Skeletal muscle satellite cell (primary cell): Measurements from ENCODE around the gene LHX3. TPM values are rescaled to one million over a fixed set of nuclear protein-coding genes. Genes with fewer than 3 reads are reported as not detected.

ENCODE experiments used
- H3K27me3 ChIP-seq: 2 replicates; pipeline ENCODE4 v1.7.0; 2013; ENCODE audit warnings: low read length; ENCODE audit not compliant: control insufficient read depth, insufficient read depth
- H3K36me3 ChIP-seq: 2 replicates; pipeline ENCODE4 v1.7.0; 2013; ENCODE audit warnings: mild to moderate bottlenecking, control low read depth, low read length; ENCODE audit not compliant: insufficient read depth
- H3K4me1 ChIP-seq: 2 replicates; pipeline ENCODE4 v1.7.0; 2013; ENCODE audit warnings: low read length; ENCODE audit not compliant: control insufficient read depth, insufficient read depth
- H3K4me2 ChIP-seq: 2 replicates; pipeline ENCODE4 v1.7.0; 2013; ENCODE audit warnings: mild to moderate bottlenecking, low read length
- H3K4me3 ChIP-seq: 2 replicates; pipeline ENCODE4 v1.7.0; 2013; ENCODE audit warnings: low read length
- H3K9ac ChIP-seq: 2 replicates; pipeline ENCODE4 v1.7.0; 2013; ENCODE audit warnings: mild to moderate bottlenecking, low read depth, low read length, moderate library complexity
- H3K9me3 ChIP-seq: replicated peaks from 2 replicates; pipeline ENCODE4 v1.7.0; 2013; ENCODE audit warnings: mild to moderate bottlenecking, control low read depth, low read length
- total RNA-seq: library from RNA; depleted of rRNA; stranded (reverse); fragments of >200 nt; gene quantifications from 2 replicates; pipeline ENCODE4 v1.2.3, GENCODE V29; 2012; rRNA removed

LHX3 gene
- total RNA-seq: not detected in 2 replicates

- H3K9me3 ChIP-seq: no peaks in the 10 kb centered on the region
- no peak within 1 kb of the TSS for H3K9ac ChIP-seq
- H3K4me2 ChIP-seq: no peak within 1 kb of the TSS
- H3K27me3 ChIP-seq: peaks cover 50% of the 10 kb centered on the region
- no peaks in the 10 kb centered on the region for H3K4me1 ChIP-seq
- H3K36me3 ChIP-seq: peaks cover 5% of the 10 kb centered on the region
- no peak within 1 kb of the TSS for H3K4me3 ChIP-seq
Measured at GRCh38 chr9:136204838-136205706, at the start of gene LHX3. LHX3 (minus strand) TSS chr9:136205128; CDS start chr9:136205012, 116 bp downstream.

GRCh38 chr9:136253246-136254130 is 48.6 kb upstream of the LHX3 start:
- H3K4me1 ChIP-seq: peaks cover 21% of the 10 kb centered on the region
- H3K9ac ChIP-seq: no peak overlapping the region
- H3K27me3 ChIP-seq: peaks cover 27% of the 10 kb centered on the region
- no peak overlapping the region for H3K4me3 ChIP-seq
- no peak overlapping the region for H3K4me2 ChIP-seq
- no peaks in the 10 kb centered on the region for H3K9me3 ChIP-seq
- no peaks in the 10 kb centered on the region for H3K36me3 ChIP-seq

GRCh38 chr9:136252846-136253245 is 47.9 kb upstream of the LHX3 start:
- no peak overlapping the region for H3K9ac ChIP-seq
- H3K27me3 ChIP-seq: peaks cover 28% of the 10 kb centered on the region

DNA sequence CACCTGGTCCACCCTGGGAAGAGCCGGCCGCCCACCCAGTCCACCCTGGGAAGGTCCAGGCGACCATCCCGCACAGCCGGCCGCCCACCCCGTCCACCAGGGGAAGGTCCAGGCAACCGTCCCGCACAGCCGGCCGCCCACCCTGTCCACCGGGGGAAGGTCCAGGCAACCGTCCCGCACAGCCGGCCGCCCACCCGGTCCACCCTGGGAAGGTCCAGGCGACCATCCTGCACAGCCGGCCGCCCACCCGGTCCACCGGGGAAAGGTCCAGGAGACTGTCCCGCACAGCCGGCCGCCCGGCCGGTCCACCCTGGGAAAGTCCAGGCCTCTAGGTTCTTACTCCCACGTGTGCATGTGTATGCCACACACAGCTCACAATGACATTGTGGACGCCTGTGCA is 47.4 kb upstream of the LHX3 start:
- Histone ChIP-seq H3K9me3 (no peaks in the 10 kb centered on the region), H3K4me2 (no peak overlapping the region), H3K9ac (no peak overlapping the region), H3K4me3 (no peak overlapping the region), H3K36me3 (no peaks in the 10 kb centered on the region), H3K4me1 (peaks cover 21% of the 10 kb centered on the region), H3K27me3 (peaks cover 32% of the 10 kb centered on the region)

More at GRCh38 chr9:136252846-136253245, 47.9 kb upstream of the LHX3 start:
- no peaks in the 10 kb centered on the region for H3K36me3 ChIP-seq
- H3K4me3 ChIP-seq: no peak overlapping the region
- H3K4me1 ChIP-seq: peaks cover 21% of the 10 kb centered on the region
- no peak overlapping the region for H3K4me2 ChIP-seq
- H3K9me3 ChIP-seq: no peaks in the 10 kb centered on the region

- Histone ChIP-seq H3K27me3 (peaks cover 32% of the 10 kb centered on the region), H3K36me3 (no peaks in the 10 kb centered on the region), H3K4me2 (no peak overlapping the region), H3K4me3 (no peak overlapping the region), H3K4me1 (peaks cover 21% of the 10 kb centered on the region), H3K9ac (no peak overlapping the region), H3K9me3 (no peaks in the 10 kb centered on the region)
Measured at GRCh38 chr9:136251264-136252115, 46.6 kb upstream of the LHX3 start.

DNA sequence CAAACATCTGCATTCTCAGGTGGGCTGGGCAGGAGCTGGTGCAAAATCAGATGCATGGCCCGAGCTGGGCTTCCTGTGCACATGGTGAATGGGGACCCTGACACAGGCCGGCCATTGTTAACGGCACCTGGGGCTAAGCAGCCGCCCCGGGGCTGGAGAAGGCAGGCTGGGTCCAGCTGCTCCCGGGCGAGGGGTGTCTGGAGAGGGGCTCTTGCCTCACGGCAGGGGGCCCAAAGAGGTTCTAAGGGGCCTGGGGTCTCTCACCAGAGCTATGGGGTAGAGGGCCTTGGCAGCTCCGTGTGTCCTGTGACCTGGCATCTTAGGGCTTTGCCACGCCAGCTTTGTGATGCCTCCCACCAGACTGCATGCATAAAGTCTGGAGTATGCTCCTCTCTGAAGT is 45.7 kb upstream of the LHX3 start:
- no peak overlapping the region for H3K4me2 ChIP-seq
- H3K36me3 ChIP-seq: no peaks in the 10 kb centered on the region
- H3K9ac ChIP-seq: no peak overlapping the region
- peaks cover 32% of the 10 kb centered on the region for H3K27me3 ChIP-seq
- H3K4me3 ChIP-seq: no peak overlapping the region
- peaks cover 15% of the 10 kb centered on the region for H3K4me1 ChIP-seq
- H3K9me3 ChIP-seq: no peaks in the 10 kb centered on the region

DNA sequence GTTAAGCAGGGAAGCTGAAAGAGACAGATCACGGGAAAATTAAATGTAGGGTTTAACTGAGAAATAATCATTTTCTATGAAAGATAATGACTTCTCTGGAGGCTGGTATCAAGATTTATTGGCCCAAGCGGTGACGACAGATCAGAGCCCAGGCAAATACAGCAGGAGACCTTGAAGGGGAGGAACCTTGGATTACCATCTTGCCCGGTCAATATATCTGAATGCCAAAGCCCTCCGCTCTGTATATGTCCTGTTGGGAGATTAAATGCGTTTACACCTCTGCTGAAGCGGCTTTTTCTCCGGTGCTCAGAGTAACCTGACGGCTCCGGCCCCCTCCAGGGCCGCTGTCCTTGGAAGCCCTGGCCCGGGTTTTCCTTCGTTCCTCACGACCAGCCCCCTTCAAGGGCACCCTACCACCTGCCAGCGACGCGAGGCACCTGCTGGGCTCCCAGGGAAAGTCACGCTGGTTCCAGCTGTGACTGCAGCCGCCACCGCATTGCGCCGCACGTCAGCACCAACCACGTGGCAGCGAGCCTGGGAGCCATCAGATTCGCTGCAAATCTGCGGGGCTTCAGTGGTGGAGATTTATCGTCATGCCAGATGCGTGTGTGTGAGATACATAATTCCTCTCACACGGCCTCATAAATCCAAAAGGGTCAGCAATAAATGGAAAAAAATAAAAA is 45.1 kb upstream of the LHX3 start:
- Histone ChIP-seq H3K9me3 (no peaks in the 10 kb centered on the region), H3K4me2 (no peak overlapping the region), H3K4me3 (no peak overlapping the region), H3K9ac (no peak overlapping the region), H3K36me3 (no peaks in the 10 kb centered on the region), H3K4me1 (peaks cover 9% of the 10 kb centered on the region), H3K27me3 (peaks cover 32% of the 10 kb centered on the region)

DNA sequence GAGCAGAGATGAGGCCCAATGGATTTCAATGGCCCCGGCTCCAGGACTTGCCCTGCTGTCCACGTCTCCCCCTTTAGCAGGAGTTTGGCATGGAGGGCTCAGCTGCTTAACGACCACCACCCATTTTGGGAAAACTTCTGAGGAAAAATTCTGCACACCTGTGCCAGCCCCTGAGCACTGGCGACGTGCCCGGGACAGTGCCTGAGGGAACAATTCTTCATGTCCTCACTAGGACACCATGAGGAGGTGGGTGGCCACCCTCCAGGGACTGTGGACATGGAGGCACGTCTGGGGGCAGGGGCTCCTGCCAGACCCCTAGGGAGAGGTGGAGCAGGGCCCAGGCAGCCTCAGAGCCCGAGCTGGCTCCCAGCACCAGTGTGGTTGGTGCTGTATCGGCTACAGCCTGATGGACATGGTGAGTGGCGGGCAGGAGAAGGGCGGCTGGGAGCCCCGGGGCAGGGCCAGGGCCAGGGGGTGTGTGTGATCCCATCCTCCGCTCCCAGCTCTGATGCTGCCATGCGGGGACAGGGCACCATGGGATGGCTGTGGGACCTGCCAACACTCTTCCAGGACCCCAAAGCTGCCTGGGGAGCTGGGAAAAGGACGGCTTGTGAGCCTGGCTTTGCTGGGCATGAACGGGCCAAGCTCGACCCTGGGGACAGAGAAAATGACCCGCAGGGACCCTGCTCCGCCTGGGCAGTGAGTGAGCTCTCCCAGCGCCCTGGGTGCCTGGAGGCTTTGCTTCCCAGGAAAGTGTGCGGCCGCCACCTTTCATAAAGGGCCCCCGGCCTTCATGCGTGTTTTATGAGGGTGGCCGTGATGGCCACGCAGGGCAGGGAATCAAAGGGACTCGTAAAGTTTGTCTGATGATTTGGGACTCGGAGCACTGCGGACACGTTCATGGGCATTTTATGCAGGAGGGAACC is 44.3 kb upstream of the LHX3 start:
- no peak overlapping the region for H3K4me2 ChIP-seq
- no peaks in the 10 kb centered on the region for H3K36me3 ChIP-seq
- no peak overlapping the region for H3K4me3 ChIP-seq
- no peaks in the 10 kb centered on the region for H3K9me3 ChIP-seq
- H3K27me3 ChIP-seq: peaks cover 32% of the 10 kb centered on the region
- H3K9ac ChIP-seq: no peak overlapping the region
- peaks cover 9% of the 10 kb centered on the region for H3K4me1 ChIP-seq

DNA sequence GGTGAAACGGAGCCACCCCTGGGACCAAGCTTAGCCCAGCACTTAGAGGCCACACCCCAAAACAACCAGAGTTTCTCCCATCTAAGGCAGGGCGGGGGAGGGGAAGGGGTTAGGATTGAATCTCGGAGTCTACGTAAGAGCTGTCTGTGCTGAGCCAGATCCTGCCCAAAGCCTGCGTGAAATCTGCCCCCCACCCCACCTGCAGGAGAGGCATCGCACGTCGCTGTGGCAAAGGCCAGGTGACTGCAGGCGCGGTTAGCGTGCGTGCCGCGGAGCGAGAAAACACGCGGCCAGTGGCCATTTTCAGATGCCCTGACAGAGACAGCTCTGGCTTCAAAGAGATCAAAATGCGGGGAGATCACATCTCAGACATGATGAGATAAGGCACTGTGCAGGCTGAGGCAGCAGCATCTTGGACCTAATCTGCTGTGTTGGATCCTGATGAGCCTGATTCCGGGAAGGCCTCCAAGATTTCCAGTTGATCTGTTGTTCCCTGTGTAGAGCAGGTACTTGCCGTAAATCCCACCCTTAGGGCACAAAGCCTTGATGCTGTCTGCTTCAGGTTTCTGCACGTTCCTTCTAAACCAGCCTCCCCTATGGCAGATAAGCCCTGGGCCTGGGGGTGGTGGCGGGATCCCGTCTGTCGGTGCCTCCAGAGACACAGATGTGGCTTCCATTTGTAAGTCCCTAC is 43.2 kb upstream of the LHX3 start:
- Histone ChIP-seq H3K36me3 (no peaks in the 10 kb centered on the region), H3K4me3 (no peak overlapping the region), H3K4me1 (peaks cover 15% of the 10 kb centered on the region), H3K9me3 (no peaks in the 10 kb centered on the region), H3K9ac (no peak overlapping the region), H3K27me3 (peaks cover 32% of the 10 kb centered on the region), H3K4me2 (no peak overlapping the region)
